Dermis microvascular lymphatic vessel endothelial cell (primary cell): ENCODE data around the gene CKM. TPM values are rescaled to one million over a fixed set of nuclear protein-coding genes. Genes with fewer than 3 reads are reported as not detected.
"Not testable (repeated sequence)": the region's sequence is repeated elsewhere in the genome, so short reads cannot be mapped to it uniquely, and the experiment has no call there.

ENCODE experiments used
- DNase-seq, 2 donors: peaks; one replicate each; pipeline versions ENCODE4 v3.0.0 to v3.0.0-alpha.2; 2010; ENCODE audit warnings: low read depth in 2 of 2
- total RNA-seq: library from RNA; depleted of rRNA; stranded (reverse); fragments of >200 nt; gene quantifications from 2 replicates; pipeline ENCODE4 v1.2.1, GENCODE V29; 2014

CKM gene
- total RNA-seq, 1 donor from 2014 or later: not detected

- DNase-seq: no peak
Measured at GRCh38 chr19:45321848-45322247, 827 bp downstream of the CKM start.

GRCh38 chr19:45320997-45321775, 1.5 kb downstream of the CKM start:
- DNase-seq: no peak

- DNase-seq: no peak
Measured at GRCh38 chr19:45315304-45315703, 7.4 kb downstream of the CKM start.

GRCh38 chr19:45314708-45315245, 7.9 kb downstream of the CKM start:
- no peak for DNase-seq

GRCh38 chr19:45312285-45312684, 10.4 kb downstream of the CKM start:
- DNase-seq: not testable (repeated sequence)

- DNase-seq: no peak
Measured at GRCh38 chr19:45311621-45312020, 11.1 kb downstream of the CKM start.

- DNase-seq: not testable (repeated sequence)
Measured at GRCh38 chr19:45309322-45309721, 13.4 kb downstream of the CKM start.

GRCh38 chr19:45307361-45307760, 15.3 kb downstream of the CKM start:
- no peak for DNase-seq

- no peak for DNase-seq
Measured at GRCh38 chr19:45306518-45307027, 16.1 kb downstream of the CKM start.

- no peak for DNase-seq
Measured at GRCh38 chr19:45306040-45306439, 16.6 kb downstream of the CKM start.

GRCh38 chr19:45305421-45305820, 17.3 kb downstream of the CKM start:
- DNase-seq: peak in 1 of 2 donors; percentile 37

- DNase-seq: no peak
Measured at GRCh38 chr19:45305007-45305406, 17.7 kb downstream of the CKM start.

GRCh38 chr19:45304141-45304926, 18.3 kb downstream of the CKM start:
- no peak for DNase-seq

GRCh38 chr19:45303269-45304060, 19.2 kb downstream of the CKM start:
- no peak for DNase-seq

GRCh38 chr19:45302416-45302815, 20.3 kb downstream of the CKM start:
- DNase-seq: no peak

GRCh38 chr19:45299719-45300118, 23.0 kb downstream of the CKM start:
- no peak for DNase-seq

- no peak for DNase-seq
Measured at GRCh38 chr19:45298264-45298663, 24.4 kb downstream of the CKM start.

GRCh38 chr19:45297674-45298073, 25.0 kb downstream of the CKM start:
- DNase-seq: no peak

- DNase-seq: no peak
Measured at GRCh38 chr19:45296355-45296754, 26.3 kb downstream of the CKM start.

- no peak for DNase-seq
Measured at GRCh38 chr19:45295873-45296272, 26.8 kb downstream of the CKM start.

- no peak for DNase-seq
Measured at GRCh38 chr19:45294291-45295029, 28.2 kb downstream of the CKM start.
